ENCODE data around the gene NPTN. TPM values are rescaled to one million over a fixed set of nuclear protein-coding genes. Genes with fewer than 3 reads are reported as not detected.

Gene NPTN
- polyA plus RNA-seq, 3 donors: 86.5 to 137 (median 88.0) TPM

DNA sequence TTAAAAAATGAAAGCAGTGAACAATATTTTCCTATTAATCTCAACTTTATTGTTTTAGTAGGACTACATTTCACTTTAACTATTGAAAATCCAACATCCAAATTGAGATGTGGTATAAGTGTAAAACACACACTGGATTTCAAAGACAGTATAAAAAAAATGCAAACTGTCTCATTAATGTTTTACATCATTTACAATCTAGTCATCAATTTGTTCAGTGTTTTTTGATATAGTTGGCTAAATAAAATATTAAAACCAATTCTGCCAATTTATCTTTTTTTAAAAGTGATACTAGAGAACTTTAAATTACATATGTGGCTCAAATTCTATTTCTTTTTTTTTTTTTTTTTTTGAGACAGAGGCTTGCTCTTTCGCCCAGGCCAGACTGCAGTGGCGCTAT lies 95.1 kb downstream of the NPTN start:
- no peak for DNase-seq
- Histone ChIP-seq H3K4me2 (replicated peaks; ENCODE audit: extremely low read depth, low read length, poor library complexity, severe bottlenecking) (no peak overlapping the region), H2AFZ (ENCODE audit: insufficient read depth, low read depth, low read length, poor library complexity, severe bottlenecking) (no peak overlapping the region), H3K4me1 (ENCODE audit: control insufficient read depth in 1 of 2, insufficient read depth in 2 of 2, low read length in 2 of 2) (peaks cover 10 to 11% of the 10 kb centered on the region in 2 donors), H3K27me3 (ENCODE audit: control insufficient read depth in 2 of 2, insufficient read depth in 2 of 2, low read length in 2 of 2) (peaks cover 0 to 6% of the 10 kb centered on the region in 2 donors), H3K9me3 (replicated peaks in 1 of 2; ENCODE audit: control insufficient read depth in 1 of 2, insufficient read depth in 1 of 2, low read length in 2 of 2) (no peaks in the 10 kb centered on the region), H3K79me2 (ENCODE audit: insufficient read depth, low read length) (no peaks in the 10 kb centered on the region), H3K9ac (ENCODE audit: insufficient read depth, low read length, poor library complexity, severe bottlenecking) (no peak overlapping the region), H4K20me1 (ENCODE audit: insufficient read depth, low read length) (no peaks in the 10 kb centered on the region), H3K36me3 (replicated peaks in 1 of 2; ENCODE audit: control insufficient read depth in 1 of 2, insufficient read depth in 2 of 2, low read length in 2 of 2) (no peaks in the 10 kb centered on the region), H3K27ac (ENCODE audit: low read depth in 1 of 2, low read length in 2 of 2) (no peak overlapping the region), H3K4me3 (replicated peaks in 1 of 3; ENCODE audit: low read depth in 2 of 3, low read length in 3 of 3) (no peak overlapping the region)
- H3K36me3 Mint-ChIP-seq: no peaks in the 10 kb centered on the region
- peaks cover 0 to 2% (median 0%) of the 10 kb centered on the region in 7 donors for H3K9me3 Mint-ChIP-seq
- TF ChIP-seq CTCF (IDR thresholded peaks at IDR 0.05): no peak
- H3K4me1 Mint-ChIP-seq: peaks cover 10% of the 10 kb centered on the region
- WGBS (ENCODE audit: insufficient coverage): no CpG with 5 or more reads among the region's 2 CpGs
- H3K27me3 Mint-ChIP-seq (ENCODE audit: low read depth in 3 of 3): peaks cover 0 to 11% (median 2%) of the 10 kb centered on the region in 3 donors
- no peak overlapping the region for H3K4me3 Mint-ChIP-seq
- intact Hi-C loops (cut with micrococcal nuclease): no loop called here
- H3K27ac Mint-ChIP-seq: no peak overlapping the region

DNA sequence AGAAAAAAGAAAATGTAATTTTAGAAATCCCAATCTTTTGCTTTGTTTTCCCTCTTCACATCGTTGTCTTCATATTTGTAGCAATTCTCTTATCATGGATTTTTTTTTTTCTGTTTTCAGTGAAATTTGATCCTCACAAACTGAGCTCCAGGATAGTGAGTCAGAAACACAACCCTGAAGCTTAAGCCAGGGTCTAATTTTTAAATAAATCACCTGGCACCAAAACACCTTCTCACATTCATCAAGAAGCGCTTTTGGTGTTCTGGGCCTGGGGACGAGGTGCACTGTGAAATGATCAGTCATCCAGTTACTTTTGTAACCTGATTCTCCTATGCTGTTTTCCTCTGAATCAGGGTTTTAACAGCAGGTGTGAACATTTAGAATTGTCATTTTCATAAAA lies 102.5 kb downstream of the NPTN start:
- TF ChIP-seq CTCF (IDR thresholded peaks at IDR 0.05): no peak
- no peaks in the 10 kb centered on the region for H3K4me1 ChIP-seq (ENCODE audit: control insufficient read depth in 1 of 2, insufficient read depth in 2 of 2, low read length in 2 of 2)
- Mint-ChIP-seq H3K9me3 (peaks cover 0 to 3% (median 0%) of the 10 kb centered on the region in 7 donors), H3K27me3 (ENCODE audit: low read depth in 3 of 3) (peaks cover 12 to 19% (median 12%) of the 10 kb centered on the region in 3 donors), H3K4me3 (no peak overlapping the region), H3K27ac (no peak overlapping the region), H3K4me1 (no peaks in the 10 kb centered on the region), H3K36me3 (no peaks in the 10 kb centered on the region)
- no peaks in the 10 kb centered on the region for H3K9me3 ChIP-seq (replicated peaks in 1 of 2; ENCODE audit: control insufficient read depth in 1 of 2, insufficient read depth in 1 of 2, low read length in 2 of 2)
- H3K27ac ChIP-seq (ENCODE audit: low read depth in 1 of 2, low read length in 2 of 2): no peak overlapping the region
- DNase-seq: no peak
- H3K9ac ChIP-seq (ENCODE audit: insufficient read depth, low read length, poor library complexity, severe bottlenecking): no peak overlapping the region
- no peak overlapping the region for H2AFZ ChIP-seq (ENCODE audit: insufficient read depth, low read depth, low read length, poor library complexity, severe bottlenecking)
- no peaks in the 10 kb centered on the region for H3K79me2 ChIP-seq (ENCODE audit: insufficient read depth, low read length)
- WGBS (ENCODE audit: insufficient coverage): no CpG with 5 or more reads among the region's 3 CpGs
- H4K20me1 ChIP-seq (ENCODE audit: insufficient read depth, low read length): no peaks in the 10 kb centered on the region
- no peak overlapping the region for H3K4me3 ChIP-seq (replicated peaks in 1 of 3; ENCODE audit: low read depth in 2 of 3, low read length in 3 of 3)
- peaks cover 13 to 22% of the 10 kb centered on the region in 2 donors for H3K27me3 ChIP-seq (ENCODE audit: control insufficient read depth in 2 of 2, insufficient read depth in 2 of 2, low read length in 2 of 2)
- H3K36me3 ChIP-seq (replicated peaks in 1 of 2; ENCODE audit: control insufficient read depth in 1 of 2, insufficient read depth in 2 of 2, low read length in 2 of 2): no peaks in the 10 kb centered on the region
- intact Hi-C loops (cut with micrococcal nuclease): no loop called here
- no peak overlapping the region for H3K4me2 ChIP-seq (replicated peaks; ENCODE audit: extremely low read depth, low read length, poor library complexity, severe bottlenecking)

Measured in CD14-positive monocyte (primary cell).